DOHH2 (cell line): ENCODE measurements around the gene MSX1.

Experiments
- H3F3A ChIP-seq: fragments of 200-600 bp; sonication (generic), shearing (Covaris generic); 2 replicates; pipeline ENCODE4 v1.6.0; 2016; ENCODE audit warnings: antibody characterized with exemption, mild to moderate bottlenecking; ENCODE audit not compliant: control insufficient read depth, insufficient read depth
- H3K27ac ChIP-seq: fragments of 200-600 bp; sonication (generic); 2 replicates; pipeline ENCODE4 v1.5.1; 2014; ENCODE audit warnings: low read depth, mild to moderate bottlenecking, low read length, moderate library complexity
- H3K27me3 ChIP-seq: fragments of 200-600 bp; sonication (generic); 2 replicates; pipeline ENCODE4 v1.6.1; 2014; ENCODE audit warnings: mild to moderate bottlenecking, low read length, mixed read lengths; ENCODE audit not compliant: control insufficient read depth
- H3K36me3 ChIP-seq: fragments of 200-600 bp; sonication (generic); 2 replicates; pipeline ENCODE4 v1.6.1; 2014; ENCODE audit warnings: mild to moderate bottlenecking, low read length, moderate library complexity, mixed read lengths; ENCODE audit not compliant: control insufficient read depth
- H3K4me1 ChIP-seq: fragments of 200-600 bp; sonication (generic); 2 replicates; pipeline ENCODE4 v1.6.1; 2014; ENCODE audit warnings: mild to moderate bottlenecking, low read length, mixed read lengths; ENCODE audit not compliant: control insufficient read depth
- H3K4me2 ChIP-seq: fragments of 200-600 bp; sonication (generic); 2 replicates; pipeline ENCODE4 v1.6.0; 2014; ENCODE audit warnings: mild to moderate bottlenecking, low read length, moderate library complexity
- H3K4me3 ChIP-seq: fragments of 200-600 bp; sonication (generic); 2 replicates; pipeline ENCODE4 v1.5.1; 2014; ENCODE audit warnings: mild to moderate bottlenecking, low read length, mixed read lengths
- H3K79me2 ChIP-seq: fragments of 200-600 bp; sonication (generic); 2 replicates; pipeline ENCODE4 v1.6.1; 2014; ENCODE audit warnings: mild to moderate bottlenecking, low read length, mixed read lengths; ENCODE audit not compliant: control insufficient read depth
- H3K9me2 ChIP-seq: fragments of 200-600 bp; sonication (generic); replicated peaks from 2 replicates; pipeline ENCODE4 v1.6.1; 2014; ENCODE audit warnings: mild to moderate bottlenecking, low read length, mixed read lengths; ENCODE audit not compliant: control insufficient read depth
- H3K9me3 ChIP-seq: fragments of 200-600 bp; sonication (generic); 2 replicates; pipeline ENCODE4 v1.6.1; 2014; ENCODE audit warnings: antibody characterized with exemption, low read length, mixed read lengths; ENCODE audit not compliant: control insufficient read depth, insufficient read depth
- H4K20me1 ChIP-seq: fragments of 200-600 bp; sonication (generic); 2 replicates; pipeline ENCODE4 v1.6.0; 2014; ENCODE audit warnings: low read depth, mild to moderate bottlenecking, antibody characterized with exemption, low read length, moderate library complexity; ENCODE audit not compliant: control insufficient read depth, insufficient read depth
- EZH2phosphoT487 ChIP-seq: fragments of 200-600 bp; sonication (generic); IDR thresholded peaks from 2 replicates; pipeline ENCODE4 v1.6.1; 2017; ENCODE audit warnings: borderline replicate concordance, mild to moderate bottlenecking, antibody characterized with exemption, low read length, moderate library complexity, mixed read lengths
- TF ChIP-seq, protein P1 (sequence below): fragments of 200-600 bp; sonication (generic); IDR thresholded peaks from one replicate; pipeline ENCODE4 v1.5.1; 2014; ENCODE audit warnings: antibody characterized with exemption, mild to moderate bottlenecking, low read depth, low read length; ENCODE audit not compliant: poor library complexity, severe bottlenecking

Gene MSX1

DNA sequence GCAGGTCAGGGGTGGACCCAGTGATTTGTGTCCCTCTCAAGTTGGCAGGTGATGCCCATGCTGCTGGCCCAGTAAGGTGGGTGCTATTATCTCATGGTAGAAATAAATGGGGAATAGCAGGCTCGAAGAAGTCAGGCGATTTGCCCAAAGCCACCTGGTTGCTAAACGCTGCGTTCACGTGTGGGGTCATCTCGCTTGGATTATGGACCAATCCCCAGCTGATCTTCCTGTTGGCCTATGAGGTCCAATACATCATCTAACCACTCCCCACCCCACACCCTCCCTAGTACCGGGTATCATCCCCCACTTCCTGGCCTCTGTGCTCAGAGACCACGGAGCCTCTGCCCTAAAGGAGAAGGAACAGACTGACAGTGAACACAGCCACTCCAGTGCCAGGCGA is 18.3 kb upstream of the MSX1 start:
- H3K9me2 ChIP-seq: no peaks in the 10 kb centered on the region
- no peak for TF ChIP-seq EZH2phosphoT487
- TF ChIP-seq, protein P1, sequence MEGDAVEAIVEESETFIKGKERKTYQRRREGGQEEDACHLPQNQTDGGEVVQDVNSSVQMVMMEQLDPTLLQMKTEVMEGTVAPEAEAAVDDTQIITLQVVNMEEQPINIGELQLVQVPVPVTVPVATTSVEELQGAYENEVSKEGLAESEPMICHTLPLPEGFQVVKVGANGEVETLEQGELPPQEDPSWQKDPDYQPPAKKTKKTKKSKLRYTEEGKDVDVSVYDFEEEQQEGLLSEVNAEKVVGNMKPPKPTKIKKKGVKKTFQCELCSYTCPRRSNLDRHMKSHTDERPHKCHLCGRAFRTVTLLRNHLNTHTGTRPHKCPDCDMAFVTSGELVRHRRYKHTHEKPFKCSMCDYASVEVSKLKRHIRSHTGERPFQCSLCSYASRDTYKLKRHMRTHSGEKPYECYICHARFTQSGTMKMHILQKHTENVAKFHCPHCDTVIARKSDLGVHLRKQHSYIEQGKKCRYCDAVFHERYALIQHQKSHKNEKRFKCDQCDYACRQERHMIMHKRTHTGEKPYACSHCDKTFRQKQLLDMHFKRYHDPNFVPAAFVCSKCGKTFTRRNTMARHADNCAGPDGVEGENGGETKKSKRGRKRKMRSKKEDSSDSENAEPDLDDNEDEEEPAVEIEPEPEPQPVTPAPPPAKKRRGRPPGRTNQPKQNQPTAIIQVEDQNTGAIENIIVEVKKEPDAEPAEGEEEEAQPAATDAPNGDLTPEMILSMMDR: no peak
- H3K4me3 ChIP-seq: no peak overlapping the region
- H3K27ac ChIP-seq: no peak overlapping the region
- H3K79me2 ChIP-seq: no peaks in the 10 kb centered on the region
- H3K27me3 ChIP-seq: no peaks in the 10 kb centered on the region
- no peaks in the 10 kb centered on the region for H4K20me1 ChIP-seq
- no peaks in the 10 kb centered on the region for H3F3A ChIP-seq
- H3K9me3 ChIP-seq: no peaks in the 10 kb centered on the region
- no peak overlapping the region for H3K4me2 ChIP-seq
- no peaks in the 10 kb centered on the region for H3K4me1 ChIP-seq
- H3K36me3 ChIP-seq: no peaks in the 10 kb centered on the region

DNA sequence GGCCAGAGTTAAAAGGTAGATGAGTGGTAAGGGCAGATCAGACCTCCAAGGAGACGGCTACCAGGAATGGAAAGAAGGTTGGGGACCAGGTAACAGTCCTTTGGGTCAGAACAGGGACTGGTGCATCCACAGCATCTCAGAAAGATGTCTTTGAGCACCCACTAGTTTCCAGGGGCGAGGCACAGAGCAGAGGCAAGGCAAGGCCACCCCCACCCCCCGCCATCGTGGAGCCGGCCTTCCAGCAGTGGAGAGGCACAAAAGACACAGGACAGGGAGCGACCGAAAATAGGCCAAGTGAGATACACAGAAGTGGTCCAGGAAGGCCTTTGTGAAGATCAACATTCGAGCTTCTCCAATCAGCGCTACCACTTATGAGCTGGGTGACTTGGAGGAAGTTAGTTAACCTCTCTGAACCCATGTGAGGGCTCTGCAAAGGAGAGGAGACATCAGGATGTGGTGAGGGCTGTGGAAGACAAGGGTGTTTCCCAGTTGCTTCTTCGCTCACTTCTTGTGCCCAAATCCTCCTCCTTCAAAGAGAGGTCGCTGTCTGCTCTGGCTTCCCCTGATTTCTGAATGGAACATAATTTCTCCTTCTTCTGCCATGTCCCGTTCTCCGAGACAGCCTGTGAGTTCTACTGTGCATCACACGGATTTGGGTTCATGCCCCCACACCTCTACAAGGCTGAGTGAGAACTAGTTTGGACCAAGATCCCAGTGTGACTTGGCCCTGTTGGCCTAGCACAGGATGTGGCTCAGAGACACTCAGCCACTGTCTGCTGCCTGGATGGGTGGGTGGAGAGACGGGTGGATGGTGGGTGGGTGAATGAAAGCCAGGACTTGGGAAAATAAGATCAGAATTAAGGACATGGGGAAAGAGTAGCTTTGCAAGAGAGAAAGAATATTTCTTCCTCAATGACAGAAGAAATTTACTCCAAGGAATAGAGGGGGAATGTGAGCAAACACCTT is 16.7 kb upstream of the MSX1 start:
- H3K4me1 ChIP-seq: no peaks in the 10 kb centered on the region
- H3K27ac ChIP-seq: no peak overlapping the region
- no peak overlapping the region for H3K4me3 ChIP-seq
- H3K36me3 ChIP-seq: no peaks in the 10 kb centered on the region
- H3K79me2 ChIP-seq: no peaks in the 10 kb centered on the region
- no peaks in the 10 kb centered on the region for H3K27me3 ChIP-seq
- no peaks in the 10 kb centered on the region for H3K9me2 ChIP-seq
- H4K20me1 ChIP-seq: no peaks in the 10 kb centered on the region
- no peak for TF ChIP-seq EZH2phosphoT487
- TF ChIP-seq, protein P1: no peak
- H3F3A ChIP-seq: no peaks in the 10 kb centered on the region
- H3K4me2 ChIP-seq: no peak overlapping the region
- H3K9me3 ChIP-seq: no peaks in the 10 kb centered on the region

DNA sequence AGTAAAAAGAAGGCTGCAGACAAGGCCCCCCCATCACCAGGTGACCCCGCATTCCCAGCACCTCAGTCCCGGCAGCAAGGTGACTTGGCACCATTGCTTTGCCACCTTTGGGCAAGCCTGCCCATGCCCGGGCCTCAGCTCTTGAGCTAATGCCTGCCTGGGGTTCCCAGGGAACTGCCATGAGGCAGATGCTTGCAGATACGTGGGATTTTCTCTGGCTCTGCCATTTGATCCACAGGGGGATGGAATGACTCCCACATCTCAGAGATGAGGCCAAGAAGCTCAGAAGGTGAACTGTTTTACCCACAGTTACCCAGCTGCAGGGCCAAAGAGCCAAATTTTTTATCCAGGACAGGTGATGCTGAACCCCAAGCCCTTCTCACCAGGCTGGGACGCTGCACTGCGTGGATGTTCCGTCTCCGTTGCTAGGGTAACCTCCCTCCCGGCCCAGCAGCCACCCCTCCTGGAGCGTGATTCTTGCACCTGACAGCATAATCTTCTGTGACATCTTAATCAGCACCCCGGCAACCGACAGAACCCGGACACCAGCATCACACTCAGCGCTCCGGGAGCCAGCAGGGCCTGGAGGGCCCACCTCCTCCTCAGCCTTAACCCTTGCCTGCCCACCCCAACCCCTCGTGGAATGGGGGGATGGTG is 15.7 kb upstream of the MSX1 start:
- no peaks in the 10 kb centered on the region for H3K36me3 ChIP-seq
- H3F3A ChIP-seq: no peaks in the 10 kb centered on the region
- no peaks in the 10 kb centered on the region for H4K20me1 ChIP-seq
- no peak overlapping the region for H3K4me3 ChIP-seq
- no peak overlapping the region for H3K27ac ChIP-seq
- no peaks in the 10 kb centered on the region for H3K27me3 ChIP-seq
- no peaks in the 10 kb centered on the region for H3K4me1 ChIP-seq
- no peak overlapping the region for H3K4me2 ChIP-seq
- H3K9me3 ChIP-seq: no peaks in the 10 kb centered on the region
- H3K79me2 ChIP-seq: no peaks in the 10 kb centered on the region
- H3K9me2 ChIP-seq: no peaks in the 10 kb centered on the region
- no peak for TF ChIP-seq EZH2phosphoT487
- TF ChIP-seq, protein P1: no peak
